Psoas muscle (tissue), 8 donors: ENCODE measurements around the gene YAP1. TPM values are rescaled to one million over a fixed set of nuclear protein-coding genes. Genes with fewer than 3 reads are reported as not detected.

Experiments
- ATAC-seq, 4 donors: fragments of 200-7000 bp; cut with Tn5 transposase; one replicate each; pipeline ENCODE4 v1.9.1; 2020; ENCODE audit warnings: moderate library complexity in 3 of 4, mild to moderate bottlenecking in 2 of 4
- DNase-seq, 2 donors: peaks; one replicate each; pipeline ENCODE4 v3.0.0-alpha.2; 2020
- H3K27ac ChIP-seq: fragments of 200-600 bp; one replicate; pipeline ENCODE4 v1.8.0; 2022
- H3K27me3 ChIP-seq, 3 donors: fragments of 200-600 bp in 1 of 3; one replicate each; pipeline versions ENCODE4 v1.6.1 to v1.8.0; 2013 to 2022; ENCODE audit warnings: low read length in 2 of 3, mild to moderate bottlenecking in 2 of 3, moderate library complexity in 1 of 3; ENCODE audit not compliant: insufficient read depth in 3 of 3
- H3K36me3 ChIP-seq, 2 donors: fragments of 200-600 bp in 1 of 2; one replicate each; pipeline versions ENCODE4 v1.6.1 to v1.8.0; 2013 to 2022; ENCODE audit warnings: low read depth in 1 of 2, mild to moderate bottlenecking in 1 of 2, moderate library complexity in 1 of 2; ENCODE audit not compliant: insufficient read depth in 1 of 2
- H3K4me1 ChIP-seq: fragments of 200-600 bp; one replicate; pipeline ENCODE4 v1.8.0; 2022
- H3K4me3 ChIP-seq: fragments of 200-600 bp; one replicate; pipeline ENCODE4 v1.8.0; 2022; ENCODE audit warnings: mild to moderate bottlenecking
- H3K9me3 ChIP-seq: fragments of 200-600 bp; one replicate; pipeline ENCODE4 v1.8.0; 2022
- CTCF ChIP-seq: fragments of 200-600 bp; IDR thresholded peaks from one replicate; pipeline ENCODE4 v1.8.0; 2022; ENCODE audit warnings: antibody characterized with exemption
- WGBS, 3 donors: extraction: QIAGEN DNeasy Blood & Tissue Kit; methylation state at CpG; one replicate each; pipeline versions ENCODE4 v1.1.6 to v1.1.7; 2013; 5-methylcytosine and 5-hydroxymethylcytosine counted together
- intact Hi-C, 2 donors: fragments of 100-400 bp; cut with DNase I; formaldehyde crosslinking; loops; one replicate each; pipeline versions ENCODE4 v1.11.0 to v1.14.2; 2022
- polyA plus RNA-seq, 3 donors: library from polyadenylated mRNA; stranded (reverse); fragments of 200-250 nt; gene quantifications; one replicate each; pipeline ENCODE4 v1.2.3, GENCODE V29; 2013
- total RNA-seq, 4 donors: library from RNA; stranded (reverse); fragmentation: NEBNext Ultra II Directional in 2 of 4; extraction: Animal tissue kit (Norgen Biotek cat#: 25700) in 2 of 4; gene quantifications; one replicate each; pipeline versions ENCODE4 v1.2.1 to v1.2.4, GENCODE V29; 2021 to 2023
- donor health status: healthy with polysubstance abuse.
- donor health status: DM: no; HTN: no; CAD: no; lungs with moderate emphysema.
- donor health status: Bipolar disorder and iron deficiency.
- donor health status: healthy.
- donor health status: DM: yes; HTN: yes; CAD: no.
- donor health status: DM: no; HTN: no; CAD: no.
- donor health status: DM: no; HTN: no; CAD: no.
- donor health status: DM: yes; HTN: yes; CAD: no.

YAP1 gene
- total and polyA plus RNA-seq, 7 donors, result 11.5 to 124 (median 42.3) TPM

- intact Hi-C loops, result no loop called here
- H3K36me3 ChIP-seq, result no peaks in the 10 kb centered on the region
- H3K4me1 ChIP-seq, result peaks cover 15% of the 10 kb centered on the region
- no peak for TF ChIP-seq CTCF
- H3K27me3 ChIP-seq, result no peaks in the 10 kb centered on the region
- H3K9me3 ChIP-seq, result no peaks in the 10 kb centered on the region
- WGBS, 3 donors, result 55 to 58% (median 57%) methylated on average over 6 of the region's 6 CpGs
- H3K4me3 ChIP-seq, result no peak overlapping the region
- no peak overlapping the region for H3K27ac ChIP-seq
- ATAC-seq, result no peak
- no peak for DNase-seq
These were observed 76.4 kb downstream of the YAP1 start for GRCh38 chr11:102186551-102187191.

DNA sequence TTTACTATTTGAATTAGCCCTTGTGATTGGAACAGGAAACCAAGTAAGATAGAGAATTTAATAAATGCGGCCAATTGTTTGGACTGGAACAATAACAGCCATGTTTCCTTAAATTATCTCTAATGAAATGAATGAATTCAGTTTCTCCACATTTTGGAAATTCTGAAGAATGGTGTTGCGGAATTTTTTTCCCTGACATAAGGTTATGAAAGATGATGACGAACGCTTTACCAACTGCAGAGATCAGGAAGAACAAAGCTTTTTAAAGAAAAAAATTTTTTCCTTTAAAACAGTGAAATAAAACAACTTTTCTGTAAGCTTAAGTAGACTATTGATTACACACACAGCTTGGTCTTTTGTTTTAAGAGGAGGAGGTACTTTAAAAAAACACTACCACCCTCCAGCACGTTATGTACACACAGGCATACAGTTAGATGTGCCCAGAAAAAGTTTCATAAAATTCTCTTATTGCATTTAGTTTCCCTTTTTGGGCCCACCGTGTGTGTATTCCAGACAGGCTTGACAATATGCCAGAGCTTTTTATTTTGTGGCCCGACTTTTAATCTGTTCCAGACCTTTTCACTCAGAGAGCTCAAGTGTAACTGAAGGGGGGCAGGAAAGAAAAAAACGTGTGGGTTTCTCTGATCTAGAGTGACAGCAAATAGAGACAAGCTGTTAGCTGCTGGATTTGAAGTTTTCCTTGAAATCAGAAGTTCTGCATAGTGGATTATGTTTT is 77.3 kb downstream of the YAP1 start:
- no peak for TF ChIP-seq CTCF
- DNase-seq (no peak), ATAC-seq (peak in 2 of 4 donors; percentile 11 to 23)
- WGBS, 3 donors, result 51 to 62% (median 57%) methylated on average over 8 of the region's 8 CpGs
- Histone ChIP-seq H3K36me3 (no peaks in the 10 kb centered on the region), H3K4me3 (no peak overlapping the region), H3K4me1 (peaks cover 15% of the 10 kb centered on the region), H3K27me3 (no peaks in the 10 kb centered on the region), H3K27ac (no peak overlapping the region), H3K9me3 (no peaks in the 10 kb centered on the region)
- intact Hi-C loops, result no loop called here

GRCh38 chr11:102188488-102188887 is 78.2 kb downstream of the YAP1 start:
- no peak for TF ChIP-seq CTCF
- no peaks in the 10 kb centered on the region for H3K9me3 ChIP-seq
- ATAC-seq (no peak), DNase-seq (no peak)
- intact Hi-C loops, result no loop called here
- H3K27me3 ChIP-seq, result no peaks in the 10 kb centered on the region
- H3K27ac ChIP-seq, result no peak overlapping the region
- no peak overlapping the region for H3K4me3 ChIP-seq
- peaks cover 15% of the 10 kb centered on the region for H3K4me1 ChIP-seq
- H3K36me3 ChIP-seq, result no peaks in the 10 kb centered on the region
- WGBS, 3 donors, result 75 to 76% (median 75%) methylated on average over 5 of the region's 5 CpGs

GRCh38 chr11:102191832-102192231 is 81.6 kb downstream of the YAP1 start:
- intact Hi-C loops, result no loop called here
- Histone ChIP-seq H3K4me1 (peaks cover 18% of the 10 kb centered on the region), H3K9me3 (no peaks in the 10 kb centered on the region), H3K27me3 (no peaks in the 10 kb centered on the region), H3K27ac (no peak overlapping the region), H3K36me3 (no peaks in the 10 kb centered on the region), H3K4me3 (no peak overlapping the region)
- DNase-seq (no peak), ATAC-seq (no peak)
- WGBS, 3 donors, result 83 to 90% (median 89%) methylated on average over 3 of the region's 3 CpGs
- TF ChIP-seq CTCF, result no peak
